ENCODE data around the gene ADAMTS20. TPM values are rescaled to one million over a fixed set of nuclear protein-coding genes. Genes with fewer than 3 reads are reported as not detected.

The ADAMTS20 gene
- polyA plus RNA-seq, 1 donor (not counting 4 experiments of a cell fraction or from before 2014, with no cell fraction given), result not detected

DNA sequence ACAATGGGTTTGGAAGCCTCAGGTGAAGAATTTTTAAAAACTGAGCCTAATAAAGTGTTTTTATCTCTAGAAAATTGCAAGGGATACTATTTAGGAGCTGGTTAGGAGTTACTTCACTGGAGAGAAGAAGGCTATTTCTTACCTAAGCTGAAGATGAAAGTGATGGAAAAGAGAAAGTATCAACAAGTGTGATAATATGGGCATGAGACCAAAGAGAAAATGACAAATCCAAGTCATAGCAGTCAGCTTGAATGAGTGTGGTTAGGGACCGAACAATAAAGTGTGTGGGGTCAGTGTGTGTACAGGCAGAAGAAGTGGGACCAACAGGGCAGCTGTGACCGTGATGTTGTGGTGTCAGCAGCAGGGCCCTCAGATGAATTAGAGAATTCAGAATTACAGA lies 24.2 kb upstream of the ADAMTS20 start:
- Histone ChIP-seq H2AFZ (ENCODE audit: control insufficient read depth, low read length) (no peak overlapping the region), H3K9ac (ENCODE audit: control insufficient read depth, extremely low read depth, insufficient read depth, low read length) (no peak overlapping the region), H3K4me2 (ENCODE audit: control insufficient read depth, extremely low read depth, insufficient read depth, low read depth, low read length) (no peak overlapping the region), H3K4me3 (ENCODE audit: control insufficient read depth in 2 of 3, extremely low read depth in 1 of 3, insufficient read depth in 2 of 3, low read depth in 1 of 3, low read length in 3 of 3) (no peak overlapping the region), H3K27ac (ENCODE audit: control insufficient read depth, insufficient read depth, low read length) (no peak overlapping the region), H3K79me2 (ENCODE audit: control insufficient read depth, insufficient read depth, low read length) (no peaks in the 10 kb centered on the region), H3K9me1 (ENCODE audit: control insufficient read depth, extremely low read depth, insufficient read depth, low read length) (no peaks in the 10 kb centered on the region), H3K36me3 (ENCODE audit: control insufficient read depth in 2 of 2, extremely low read depth in 1 of 2, insufficient read depth in 2 of 2, low read length in 2 of 2) (no peaks in the 10 kb centered on the region), H3K27me3 (ENCODE audit: control insufficient read depth, extremely low read depth, insufficient read depth, low read length) (peaks cover 9% of the 10 kb centered on the region), H3K9me3 (ENCODE audit: control insufficient read depth, low read depth, low read length) (no peaks in the 10 kb centered on the region), H4K20me1 (ENCODE audit: control insufficient read depth, extremely low read depth, insufficient read depth, low read length) (no peaks in the 10 kb centered on the region), H3K4me1 (ENCODE audit: control insufficient read depth, extremely low read depth, insufficient read depth, low read length) (no peaks in the 10 kb centered on the region)
- TF ChIP-seq, protein P1, sequence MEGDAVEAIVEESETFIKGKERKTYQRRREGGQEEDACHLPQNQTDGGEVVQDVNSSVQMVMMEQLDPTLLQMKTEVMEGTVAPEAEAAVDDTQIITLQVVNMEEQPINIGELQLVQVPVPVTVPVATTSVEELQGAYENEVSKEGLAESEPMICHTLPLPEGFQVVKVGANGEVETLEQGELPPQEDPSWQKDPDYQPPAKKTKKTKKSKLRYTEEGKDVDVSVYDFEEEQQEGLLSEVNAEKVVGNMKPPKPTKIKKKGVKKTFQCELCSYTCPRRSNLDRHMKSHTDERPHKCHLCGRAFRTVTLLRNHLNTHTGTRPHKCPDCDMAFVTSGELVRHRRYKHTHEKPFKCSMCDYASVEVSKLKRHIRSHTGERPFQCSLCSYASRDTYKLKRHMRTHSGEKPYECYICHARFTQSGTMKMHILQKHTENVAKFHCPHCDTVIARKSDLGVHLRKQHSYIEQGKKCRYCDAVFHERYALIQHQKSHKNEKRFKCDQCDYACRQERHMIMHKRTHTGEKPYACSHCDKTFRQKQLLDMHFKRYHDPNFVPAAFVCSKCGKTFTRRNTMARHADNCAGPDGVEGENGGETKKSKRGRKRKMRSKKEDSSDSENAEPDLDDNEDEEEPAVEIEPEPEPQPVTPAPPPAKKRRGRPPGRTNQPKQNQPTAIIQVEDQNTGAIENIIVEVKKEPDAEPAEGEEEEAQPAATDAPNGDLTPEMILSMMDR (optimal IDR thresholded peaks at IDR 0.05 in 1 of 3, IDR thresholded peaks at IDR 0.05 in 1 of 3, conservative IDR thresholded peaks at IDR 0.05 in 1 of 3; ENCODE audit: extremely low read depth in 1 of 3, insufficient read depth in 2 of 3, low read length in 3 of 3), result no peak
- TF ChIP-seq EZH2 (IDR thresholded peaks at IDR 0.05; ENCODE audit: low read length), result no peak
- FAIRE-seq (no peak), DNase-seq (ENCODE audit: low read depth, low spot score) (no peak)
- dilution Hi-C loops (cut with MboI; ENCODE audit: extremely low pct_ligation_motif_present, low sequenced_read_pairs), result no loop called here

DNA sequence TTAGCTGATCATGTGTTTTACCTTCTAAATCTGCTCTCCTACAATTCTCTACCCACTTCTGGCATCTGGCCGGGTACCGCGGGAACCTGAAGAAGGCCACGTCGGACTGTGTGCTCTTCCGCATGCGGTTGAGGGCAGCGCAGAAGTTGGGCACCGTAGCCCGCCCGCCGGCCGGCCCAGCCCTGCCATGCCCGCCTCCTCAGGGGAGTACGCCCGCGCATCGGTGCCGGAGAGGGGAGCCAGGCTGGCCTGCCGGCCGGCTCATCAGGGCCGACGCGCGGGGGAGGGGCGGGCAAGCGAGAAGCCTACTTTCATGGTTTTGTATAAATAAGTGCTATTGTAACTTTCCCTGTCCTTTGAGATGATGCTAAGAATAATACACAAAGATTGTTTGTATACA lies 19.9 kb upstream of the ADAMTS20 start:
- FAIRE-seq (no peak), DNase-seq (ENCODE audit: low read depth, low spot score) (no peak)
- Histone ChIP-seq H3K4me3 (ENCODE audit: control insufficient read depth in 2 of 3, extremely low read depth in 1 of 3, insufficient read depth in 2 of 3, low read depth in 1 of 3, low read length in 3 of 3) (no peak overlapping the region), H4K20me1 (ENCODE audit: control insufficient read depth, extremely low read depth, insufficient read depth, low read length) (no peaks in the 10 kb centered on the region), H3K4me1 (ENCODE audit: control insufficient read depth, extremely low read depth, insufficient read depth, low read length) (no peaks in the 10 kb centered on the region), H3K27ac (ENCODE audit: control insufficient read depth, insufficient read depth, low read length) (no peak overlapping the region), H3K4me2 (ENCODE audit: control insufficient read depth, extremely low read depth, insufficient read depth, low read depth, low read length) (no peak overlapping the region), H3K9me1 (ENCODE audit: control insufficient read depth, extremely low read depth, insufficient read depth, low read length) (no peaks in the 10 kb centered on the region), H3K27me3 (ENCODE audit: control insufficient read depth, extremely low read depth, insufficient read depth, low read length) (peaks cover 6% of the 10 kb centered on the region), H3K79me2 (ENCODE audit: control insufficient read depth, insufficient read depth, low read length) (no peaks in the 10 kb centered on the region), H3K9me3 (ENCODE audit: control insufficient read depth, low read depth, low read length) (no peaks in the 10 kb centered on the region), H3K9ac (ENCODE audit: control insufficient read depth, extremely low read depth, insufficient read depth, low read length) (no peak overlapping the region), H3K36me3 (ENCODE audit: control insufficient read depth in 2 of 2, extremely low read depth in 1 of 2, insufficient read depth in 2 of 2, low read length in 2 of 2) (no peaks in the 10 kb centered on the region), H2AFZ (ENCODE audit: control insufficient read depth, low read length) (no peak overlapping the region)
- dilution Hi-C loops (cut with MboI; ENCODE audit: extremely low pct_ligation_motif_present, low sequenced_read_pairs), result no loop called here
- TF ChIP-seq EZH2 (IDR thresholded peaks at IDR 0.05; ENCODE audit: low read length), result no peak
- TF ChIP-seq, protein P1 (optimal IDR thresholded peaks at IDR 0.05 in 1 of 3, IDR thresholded peaks at IDR 0.05 in 1 of 3, conservative IDR thresholded peaks at IDR 0.05 in 1 of 3; ENCODE audit: extremely low read depth in 1 of 3, insufficient read depth in 2 of 3, low read length in 3 of 3), result no peak

All from keratinocyte (primary cell).